Kidney epithelial cell (primary cell): ENCODE data around the gene ERVFRD-1. TPM values are rescaled to one million over a fixed set of nuclear protein-coding genes. Genes with fewer than 3 reads are reported as not detected.

Experiments used
- DNase-seq: peaks from one replicate; pipeline ENCODE4 v3.0.0-alpha.2; 2010; ENCODE audit warnings: low read depth
- H3K27me3 ChIP-seq: 2 replicates; pipeline ENCODE4 v1.6.0; 2011; ENCODE audit warnings: low read length; ENCODE audit not compliant: control insufficient read depth, insufficient read depth
- H3K36me3 ChIP-seq: 2 replicates; pipeline ENCODE4 v1.5.1; 2011; ENCODE audit warnings: low read length; ENCODE audit not compliant: control insufficient read depth, insufficient read depth
- H3K4me3 ChIP-seq: 2 replicates; pipeline ENCODE4 v1.5.1; 2011; ENCODE audit warnings: low read depth, mild to moderate bottlenecking, control low read depth, low read length
- CTCF ChIP-seq: IDR thresholded peaks from 2 replicates; pipeline ENCODE4 v1.5.1; 2011; ENCODE audit warnings: mild to moderate bottlenecking, moderate library complexity, low read length, control low read depth, inconsistent platforms; ENCODE audit not compliant: insufficient read depth, poor library complexity, severe bottlenecking
- total RNA-seq: library from RNA; depleted of rRNA; stranded (reverse); fragments of >200 nt; gene quantifications from 2 replicates; pipeline ENCODE4 v1.2.3, GENCODE V29; 2015

Gene ERVFRD-1
- total RNA-seq, 1 donor from 2014 or later, result not detected

GRCh38 chr6:11111769-11112437, 378 bp upstream of the ERVFRD-1 start:
- Histone ChIP-seq H3K27me3 (no peaks in the 10 kb centered on the region), H3K36me3 (no peaks in the 10 kb centered on the region), H3K4me3 (no peak overlapping the region)
- TF ChIP-seq CTCF, result no peak
- DNase-seq, result no peak

- TF ChIP-seq CTCF, result no peak
- no peak overlapping the region for H3K4me3 ChIP-seq
- DNase-seq, result no peak
- no peaks in the 10 kb centered on the region for H3K36me3 ChIP-seq
- no peaks in the 10 kb centered on the region for H3K27me3 ChIP-seq
Observed at GRCh38 chr6:11108726-11109125, 2.8 kb downstream of the ERVFRD-1 start.

- no peak for TF ChIP-seq CTCF
- Histone ChIP-seq H3K36me3 (no peaks in the 10 kb centered on the region), H3K27me3 (no peaks in the 10 kb centered on the region), H3K4me3 (no peak overlapping the region)
- DNase-seq, result no peak
Observed at GRCh38 chr6:11103065-11103464, 8.5 kb downstream of the ERVFRD-1 start.

GRCh38 chr6:11101417-11101816, 10.1 kb downstream of the ERVFRD-1 start:
- Histone ChIP-seq H3K36me3 (no peaks in the 10 kb centered on the region), H3K4me3 (no peak overlapping the region), H3K27me3 (no peaks in the 10 kb centered on the region)
- no peak for DNase-seq
- no peak for TF ChIP-seq CTCF

GRCh38 chr6:11098004-11098403, 13.5 kb downstream of the ERVFRD-1 start:
- DNase-seq, result no peak
- H3K4me3 ChIP-seq, result no peak overlapping the region
- H3K27me3 ChIP-seq, result no peaks in the 10 kb centered on the region
- no peaks in the 10 kb centered on the region for H3K36me3 ChIP-seq
- TF ChIP-seq CTCF, result no peak

GRCh38 chr6:11097476-11097875, 14.0 kb downstream of the ERVFRD-1 start:
- Histone ChIP-seq H3K36me3 (no peaks in the 10 kb centered on the region), H3K4me3 (no peak overlapping the region), H3K27me3 (no peaks in the 10 kb centered on the region)
- TF ChIP-seq CTCF, result no peak
- DNase-seq, result no peak
